PC-9 (cell line): ENCODE data around the gene MORC4. TPM values are rescaled to one million over a fixed set of nuclear protein-coding genes. Genes with fewer than 3 reads are reported as not detected.

Experiments used
- BruUV-seq: library from RNA; stranded (reverse); fragments of 400-500 nt; replicated peaks from 2 replicates; lab custom pipeline; 2021; lab: Mats Ljungman, UMichigan
- CTCF ChIA-PET: fragments of 300-600 bp; sonication (Branson Sonifier 250); formaldehyde crosslinking; loops from one replicate; lab custom pipeline; 2022; ENCODE audit warnings: antibody characterized with exemption; lab: Charles Lee
- POLR2A ChIA-PET: fragments of 300-600 bp; sonication (Branson Sonifier 250); formaldehyde crosslinking; loops from one replicate; lab custom pipeline; 2022; ENCODE audit warnings: antibody characterized with exemption; ENCODE audit not compliant: unreplicated experiment; lab: Charles Lee
- DNase-seq, 2 experiments: peaks; one replicate each; pipeline versions ENCODE4 v3.0.0 to v3.0.0-alpha.2; 2015 to 2022; ENCODE audit warnings: mixed read lengths in 1 of 2
- H2AFZ ChIP-seq: fragments of 200-600 bp; sonication (generic); 2 replicates; pipeline ENCODE4 v1.8.1; 2017; ENCODE audit warnings: antibody characterized with exemption
- H3F3A ChIP-seq: fragments of 200-600 bp; sonication (generic); 2 replicates; pipeline ENCODE4 v1.8.1; 2017; ENCODE audit warnings: antibody characterized with exemption, mild to moderate bottlenecking, low read depth; ENCODE audit not compliant: insufficient read depth
- H3K27ac ChIP-seq: fragments of 200-600 bp; sonication (generic); 2 replicates; pipeline ENCODE4 v1.6.1; 2016; ENCODE audit warnings: mixed run types
- H3K27me3 ChIP-seq: fragments of 200-600 bp; sonication (generic); 2 replicates; pipeline ENCODE4 v1.6.1; 2016; ENCODE audit warnings: low read depth, mixed run types; ENCODE audit not compliant: insufficient read depth
- H3K36me3 ChIP-seq: fragments of 200-600 bp; sonication (generic); 2 replicates; pipeline ENCODE4 v1.6.1; 2016; ENCODE audit warnings: low read depth, mixed run types
- H3K4me1 ChIP-seq: fragments of 200-600 bp; sonication (generic); replicated peaks from 2 replicates; pipeline ENCODE4 v1.6.1; 2016; ENCODE audit warnings: mixed run types; ENCODE audit not compliant: insufficient read depth
- H3K4me2 ChIP-seq: fragments of 200-600 bp; sonication (generic); 2 replicates; pipeline ENCODE4 v1.6.1; 2017; ENCODE audit warnings: mixed run types
- H3K4me3 ChIP-seq: fragments of 200-600 bp; sonication (generic); 2 replicates; pipeline ENCODE4 v1.6.1; 2016; ENCODE audit warnings: mixed run types
- H3K79me2 ChIP-seq: fragments of 200-600 bp; sonication (generic); 2 replicates; pipeline ENCODE4 v1.6.1; 2017; ENCODE audit warnings: low read depth, mixed run types
- H3K9me2 ChIP-seq: fragments of 200-600 bp; sonication (generic); 2 replicates; pipeline ENCODE4 v1.8.1; 2017; ENCODE audit warnings: mild to moderate bottlenecking; ENCODE audit not compliant: insufficient read depth
- H3K9me3 ChIP-seq: fragments of 200-600 bp; sonication (generic); 2 replicates; pipeline ENCODE4 v1.8.1; 2016; ENCODE audit warnings: low read depth; ENCODE audit not compliant: insufficient read depth
- H4K20me1 ChIP-seq: fragments of 200-600 bp; sonication (generic); 2 replicates; pipeline ENCODE4 v1.8.1; 2017; ENCODE audit not compliant: insufficient read depth
- CTCF ChIP-seq: fragments of 200-600 bp; sonication (generic); conservative IDR thresholded peaks from 2 replicates; pipeline ENCODE4 v1.6.1; 2017; ENCODE audit warnings: mixed run types, antibody characterized with exemption, mild to moderate bottlenecking, moderate library complexity
- EZH2 ChIP-seq: fragments of 200-600 bp; sonication (generic); IDR thresholded peaks from 2 replicates; pipeline ENCODE4 v1.8.0; 2017; ENCODE audit warnings: antibody characterized with exemption, low read depth
- intact Hi-C: fragments of 100-400 bp; cut with micrococcal nuclease; formaldehyde crosslinking; loops from one replicate; pipeline ENCODE4 v1.10.0; 2022; ENCODE audit not compliant: unreplicated experiment
- total RNA-seq: library from RNA; stranded (reverse); gene quantifications from 2 replicates; pipeline ENCODE4 v1.2.3, GENCODE V29; 2021

The MORC4 gene
- total RNA-seq, 1 experiment from 2014 or later: 11.1 TPM

- Histone ChIP-seq H3K4me1 (peaks cover 24% of the 10 kb centered on the region), H3F3A (no peaks in the 10 kb centered on the region), H2AFZ (no peak overlapping the region), H3K27ac (no peak overlapping the region), H4K20me1 (no peaks in the 10 kb centered on the region), H3K4me3 (no peak overlapping the region), H3K36me3 (no peaks in the 10 kb centered on the region), H3K9me3 (no peaks in the 10 kb centered on the region), H3K4me2 (no peak overlapping the region), H3K9me2 (no peaks in the 10 kb centered on the region), H3K27me3 (no peaks in the 10 kb centered on the region), H3K79me2 (no peaks in the 10 kb centered on the region)
- TF ChIP-seq CTCF (no peak), EZH2 (no peak)
- intact Hi-C loops: no loop called here
- ChIA-PET POLR2A (no interaction called here), CTCF (no interaction called here)
- DNase-seq: no peak
- BruUV-seq: no TSS peak
Measured at GRCh38 chrX:106901781-106902219, 98.2 kb downstream of the MORC4 start.

- no TSS peak for BruUV-seq
- H3K4me3 ChIP-seq: no peak overlapping the region
- no peaks in the 10 kb centered on the region for H3F3A ChIP-seq
- H2AFZ ChIP-seq: no peak overlapping the region
- no peaks in the 10 kb centered on the region for H3K27me3 ChIP-seq
- no peaks in the 10 kb centered on the region for H4K20me1 ChIP-seq
- no peak for DNase-seq
- CTCF ChIA-PET: no interaction called here
- H3K36me3 ChIP-seq: no peaks in the 10 kb centered on the region
- H3K9me2 ChIP-seq: no peaks in the 10 kb centered on the region
- TF ChIP-seq CTCF: no peak
- TF ChIP-seq EZH2: no peak
- H3K4me1 ChIP-seq: peaks cover 22% of the 10 kb centered on the region
- no peaks in the 10 kb centered on the region for H3K9me3 ChIP-seq
- no peak overlapping the region for H3K4me2 ChIP-seq
- intact Hi-C loops: no loop called here
- POLR2A ChIA-PET: no interaction called here
- H3K79me2 ChIP-seq: no peaks in the 10 kb centered on the region
- H3K27ac ChIP-seq: no peak overlapping the region
Measured at GRCh38 chrX:106901341-106901740, 98.7 kb downstream of the MORC4 start.

GRCh38 chrX:106899841-106900240 lies 100.2 kb downstream of the MORC4 start:
- ChIA-PET CTCF (interaction anchor here (0.6 kb wide), 1 partner anchor 65 kb away, joined by 7 read pairs; no protein-coding TSS in a partner anchor), POLR2A (no interaction called here)
- H3F3A ChIP-seq: peaks cover 7% of the 10 kb centered on the region; the same call in 1 of the 2 replicates
- H3K36me3 ChIP-seq: no peaks in the 10 kb centered on the region
- no peaks in the 10 kb centered on the region for H4K20me1 ChIP-seq
- H3K9me2 ChIP-seq: no peaks in the 10 kb centered on the region
- no peaks in the 10 kb centered on the region for H3K27me3 ChIP-seq
- H3K4me2 ChIP-seq: no peak overlapping the region
- H3K27ac ChIP-seq: no peak overlapping the region
- no peak overlapping the region for H3K4me3 ChIP-seq
- H3K4me1 ChIP-seq: peaks cover 36% of the 10 kb centered on the region
- intact Hi-C loops: loop anchor here (5.0 to 10.0 kb wide), 5 partner anchors 97 to 1172 kb away; partner anchors contain the start of gene RBM41
- no peaks in the 10 kb centered on the region for H3K79me2 ChIP-seq
- H2AFZ ChIP-seq: no peak overlapping the region
- H3K9me3 ChIP-seq: no peaks in the 10 kb centered on the region
- TF ChIP-seq EZH2 (no peak), CTCF (no peak)
- no peak for DNase-seq
- no TSS peak for BruUV-seq
